MM.1S (cell line): ENCODE measurements around the gene VPS45.
"Not testable (repeated sequence)": the region's sequence is repeated elsewhere in the genome, so short reads cannot be mapped to it uniquely, and the experiment has no call there.

Source experiments
- DNase-seq: peaks from one replicate; pipeline ENCODE4 v3.0.0-alpha.2; 2015
- H2AFZ ChIP-seq: fragments of 300-600 bp; sonication (generic); 2 replicates; pipeline ENCODE4 v1.6.0; 2016; ENCODE audit warnings: antibody characterized with exemption, low read length
- H3F3A ChIP-seq: fragments of 300-600 bp; sonication (generic); 2 replicates; pipeline ENCODE4 v1.6.1; 2016; ENCODE audit warnings: mild to moderate bottlenecking, antibody characterized with exemption, low read length, moderate library complexity, mixed read lengths; ENCODE audit not compliant: insufficient read depth
- H3K27ac ChIP-seq: fragments of 300-600 bp; sonication (generic); 2 replicates; pipeline ENCODE4 v1.5.1; 2016; ENCODE audit warnings: mild to moderate bottlenecking, low read length
- H3K27me3 ChIP-seq: fragments of 300-600 bp; sonication (generic); replicated peaks from 2 replicates; pipeline ENCODE4 v1.6.0; 2016; ENCODE audit warnings: low read length; ENCODE audit not compliant: insufficient read depth
- H3K36me3 ChIP-seq: fragments of 300-600 bp; sonication (generic); replicated peaks from 2 replicates; pipeline ENCODE4 v1.6.1; 2016; ENCODE audit warnings: mild to moderate bottlenecking, low read length, mixed read lengths; ENCODE audit not compliant: insufficient read depth
- H3K4me1 ChIP-seq: fragments of 300-600 bp; sonication (generic); 2 replicates; pipeline ENCODE4 v1.6.1; 2016; ENCODE audit warnings: low read length, mixed read lengths
- H3K4me2 ChIP-seq: fragments of 300-600 bp; sonication (generic); 2 replicates; pipeline ENCODE4 v1.6.0; 2016; ENCODE audit warnings: low read depth, low read length
- H3K4me3 ChIP-seq: fragments of 300-600 bp; sonication (generic); 2 replicates; pipeline ENCODE4 v1.5.1; 2016; ENCODE audit warnings: low read length, mixed read lengths
- H3K79me2 ChIP-seq: fragments of 300-600 bp; sonication (generic); 2 replicates; pipeline ENCODE4 v1.6.1; 2016; ENCODE audit warnings: mixed run types, low read length, mixed read lengths
- H3K9ac ChIP-seq: fragments of 300-600 bp; sonication (generic); 2 replicates; pipeline ENCODE4 v1.6.1; 2016; ENCODE audit warnings: low read length, mixed read lengths
- H3K9me2 ChIP-seq: fragments of 300-600 bp; sonication (generic); replicated peaks from 2 replicates; pipeline ENCODE4 v1.6.1; 2016; ENCODE audit warnings: mild to moderate bottlenecking, low read length, mixed read lengths; ENCODE audit not compliant: insufficient read depth
- H3K9me3 ChIP-seq: fragments of 300-600 bp; sonication (generic); replicated peaks from 2 replicates; pipeline ENCODE4 v1.6.1; 2016; ENCODE audit warnings: mild to moderate bottlenecking, low read length, mixed read lengths; ENCODE audit not compliant: insufficient read depth
- H4K20me1 ChIP-seq: fragments of 300-600 bp; sonication (generic); 2 replicates; pipeline ENCODE4 v1.6.1; 2016; ENCODE audit warnings: mild to moderate bottlenecking, low read length, moderate library complexity, mixed read lengths; ENCODE audit not compliant: insufficient read depth
- CTCF ChIP-seq: fragments of 300-600 bp; sonication (generic); IDR thresholded peaks from 2 replicates; pipeline ENCODE4 v1.5.1; 2016; ENCODE audit warnings: antibody characterized with exemption, low read length, mixed read lengths
- EZH2 ChIP-seq: fragments of 300-600 bp; sonication (generic); optimal IDR thresholded peaks from 2 replicates; pipeline ENCODE3; 2017; ENCODE audit warnings: low read depth, mild to moderate bottlenecking, antibody characterized with exemption, low read length, mixed read lengths
- EZH2phosphoT487 ChIP-seq: fragments of 300-600 bp; sonication (generic); IDR thresholded peaks from 2 replicates; pipeline ENCODE4 v1.6.1; 2018; ENCODE audit warnings: antibody characterized with exemption, low read length

VPS45 gene

GRCh38 chr1:150144606-150145005 is 77.0 kb downstream of the VPS45 start:
- Histone ChIP-seq H3K27ac (no peak overlapping the region), H3K4me2 (no peak overlapping the region)

GRCh38 chr1:150146016-150146415 is 78.4 kb downstream of the VPS45 start:
- not testable (repeated sequence) for H3K79me2 ChIP-seq, H3K4me2 ChIP-seq, H3K9ac ChIP-seq, H3K9me2 ChIP-seq, H2AFZ ChIP-seq, H3K4me3 ChIP-seq, H3K27me3 ChIP-seq, H3K4me1 ChIP-seq, H3K36me3 ChIP-seq, DNase-seq, H4K20me1 ChIP-seq, H3K9me3 ChIP-seq, H3K27ac ChIP-seq
- peaks cover 12% of the 10 kb centered on the region; the same call in 1 of the 2 replicates for H3F3A ChIP-seq

More at GRCh38 chr1:150144606-150145005, 77.0 kb downstream of the VPS45 start:
- H3K9me3 ChIP-seq = no peaks in the 10 kb centered on the region
- H3K4me3 ChIP-seq = no peak overlapping the region
- no peak for DNase-seq
- no peaks in the 10 kb centered on the region for H3K79me2 ChIP-seq
- peaks cover 12% of the 10 kb centered on the region; the same call in 1 of the 2 replicates for H3F3A ChIP-seq
- no peak overlapping the region for H2AFZ ChIP-seq
- 0 out of 2 replicates have a peak, but pooled peaks cover 4% of the 10 kb centered on the region for H3K4me1 ChIP-seq
- no peak for TF ChIP-seq EZH2
- no peak for TF ChIP-seq EZH2phosphoT487
- no peak for TF ChIP-seq CTCF
- H4K20me1 ChIP-seq = no peaks in the 10 kb centered on the region
- no peaks in the 10 kb centered on the region for H3K27me3 ChIP-seq
- no peak overlapping the region for H3K9ac ChIP-seq
- no peaks in the 10 kb centered on the region for H3K36me3 ChIP-seq
- H3K9me2 ChIP-seq = no peaks in the 10 kb centered on the region

- no peak for DNase-seq
- H3K27ac ChIP-seq = no peak overlapping the region
- peaks cover 16% of the 10 kb centered on the region for H3K79me2 ChIP-seq
- H3K4me1 ChIP-seq = peaks cover 15% of the 10 kb centered on the region
- no peak overlapping the region for H3K4me2 ChIP-seq
- no peaks in the 10 kb centered on the region for H3K36me3 ChIP-seq
- no peaks in the 10 kb centered on the region for H3K9me2 ChIP-seq
- H2AFZ ChIP-seq = no peak overlapping the region
- H3K4me3 ChIP-seq = no peak overlapping the region
- H3K9me3 ChIP-seq = no peaks in the 10 kb centered on the region
- no peak for TF ChIP-seq EZH2
- no peak for TF ChIP-seq EZH2phosphoT487
- TF ChIP-seq CTCF = no peak
- no peaks in the 10 kb centered on the region for H3K27me3 ChIP-seq
- H3F3A ChIP-seq = peaks cover 12% of the 10 kb centered on the region; the same call in 1 of the 2 replicates
- H3K9ac ChIP-seq = no peak overlapping the region
- H4K20me1 ChIP-seq = no peaks in the 10 kb centered on the region
Observed at GRCh38 chr1:150146849-150147542, 79.4 kb downstream of the VPS45 start.

- H3K4me3 ChIP-seq = peak overlapping the region; percentile 57
- H3F3A ChIP-seq = peaks cover 12% of the 10 kb centered on the region; the same call in 1 of the 2 replicates
- no peaks in the 10 kb centered on the region for H3K36me3 ChIP-seq
- DNase-seq = no peak
- peaks cover 15% of the 10 kb centered on the region for H3K4me1 ChIP-seq
- no peaks in the 10 kb centered on the region for H3K27me3 ChIP-seq
- H3K9ac ChIP-seq = peak overlapping the region; percentile 56; the same call in 1 of the 2 replicates
- no peaks in the 10 kb centered on the region for H3K9me2 ChIP-seq
- TF ChIP-seq EZH2 (no peak), CTCF (no peak), EZH2phosphoT487 (no peak)
- H3K79me2 ChIP-seq = peaks cover 23% of the 10 kb centered on the region
- H3K27ac ChIP-seq = no peak overlapping the region
- H3K9me3 ChIP-seq = no peaks in the 10 kb centered on the region
- peak overlapping the region; percentile 71 for H3K4me2 ChIP-seq
- H2AFZ ChIP-seq = peak overlapping the region; percentile 42
- no peaks in the 10 kb centered on the region for H4K20me1 ChIP-seq
Observed at GRCh38 chr1:150148837-150149270, 81.3 kb downstream of the VPS45 start.
